SU-DHL-6 (cell line): ENCODE results near the gene CYP26C1.

Source experiments
- H2AFZ ChIP-seq: fragments of 200-600 bp; sonication (generic); 2 replicates; pipeline ENCODE4 v1.6.1; 2014; ENCODE audit warnings: low read depth, mild to moderate bottlenecking, moderate library complexity, mixed read lengths, antibody characterized with exemption, low read length; ENCODE audit not compliant: severe bottlenecking
- H3F3A ChIP-seq: fragments of 200-600 bp; shearing (Covaris generic); 2 replicates; pipeline ENCODE4 v1.6.0; 2016; ENCODE audit warnings: antibody characterized with exemption, mild to moderate bottlenecking; ENCODE audit not compliant: insufficient read depth
- H3K27ac ChIP-seq: fragments of 200-600 bp; sonication (generic); 2 replicates; pipeline ENCODE4 v1.5.1; 2016; ENCODE audit warnings: low read depth, mild to moderate bottlenecking, low read length, moderate library complexity, mixed read lengths
- H3K27me3 ChIP-seq: fragments of 200-600 bp; sonication (generic), shearing (Covaris generic); 2 replicates; pipeline ENCODE4 v1.6.0; 2014; ENCODE audit warnings: mild to moderate bottlenecking, low read length
- H3K36me3 ChIP-seq: fragments of 200-600 bp; sonication (generic); 2 replicates; pipeline ENCODE4 v1.6.1; 2014; ENCODE audit warnings: mild to moderate bottlenecking, low read length, mixed read lengths
- H3K4me2 ChIP-seq: fragments of 300-600, 200-600 bp; shearing (Covaris generic), sonication (generic); 2 replicates; pipeline ENCODE4 v1.6.0; 2014; ENCODE audit warnings: low read length, low read depth, mild to moderate bottlenecking; ENCODE audit not compliant: poor library complexity, severe bottlenecking
- H3K4me3 ChIP-seq: fragments of 200-600 bp; sonication (generic); 2 replicates; pipeline ENCODE4 v1.5.1; 2014; ENCODE audit warnings: antibody characterized with exemption, low read length, mild to moderate bottlenecking, mixed read lengths; ENCODE audit not compliant: insufficient read depth, poor library complexity, severe bottlenecking
- H3K79me2 ChIP-seq: fragments of 200-600 bp; sonication (generic); 2 replicates; pipeline ENCODE4 v1.6.1; 2014; ENCODE audit warnings: mild to moderate bottlenecking, low read length, moderate library complexity; ENCODE audit not compliant: insufficient read depth
- H3K9ac ChIP-seq: fragments of 200-600 bp; sonication (generic); 2 replicates; pipeline ENCODE4 v1.7.0; 2014; ENCODE audit warnings: mild to moderate bottlenecking, low read length
- H3K9me2 ChIP-seq: fragments of 200-600 bp; sonication (generic); replicated peaks from 2 replicates; pipeline ENCODE4 v1.6.1; 2014; ENCODE audit warnings: low read length; ENCODE audit not compliant: insufficient read depth
- H3K9me3 ChIP-seq: fragments of 200-600 bp; sonication (generic); 2 replicates; pipeline ENCODE4 v1.6.1; 2014; ENCODE audit warnings: low read length, mixed read lengths; ENCODE audit not compliant: insufficient read depth
- H4K20me1 ChIP-seq: fragments of 200-600 bp; sonication (generic); 2 replicates; pipeline ENCODE4 v1.6.1; 2014; ENCODE audit warnings: low read depth, mild to moderate bottlenecking, antibody characterized with exemption, low read length, moderate library complexity, mixed read lengths
- CTCF ChIP-seq: fragments of 200-600 bp; sonication (generic); IDR thresholded peaks from one replicate; pipeline ENCODE4 v1.5.1; 2017; ENCODE audit warnings: antibody characterized with exemption, mild to moderate bottlenecking, low read length, moderate library complexity; ENCODE audit not compliant: insufficient read depth, poor library complexity, severe bottlenecking
- EZH2phosphoT487 ChIP-seq: fragments of 200-600 bp; sonication (generic), shearing (Covaris generic); conservative IDR thresholded peaks from 2 replicates; pipeline ENCODE4 v1.6.1; 2018; ENCODE audit warnings: mild to moderate bottlenecking, antibody characterized with exemption, low read length, moderate library complexity, mixed read lengths

Gene CYP26C1

GRCh38 chr10:93026072-93026471 is 34.5 kb upstream of the CYP26C1 start:
- Histone ChIP-seq H3K27me3 (no peaks in the 10 kb centered on the region), H3K9ac (no peak overlapping the region), H3K27ac (no peak overlapping the region), H3F3A (no peaks in the 10 kb centered on the region), H2AFZ (no peak overlapping the region), H3K9me3 (no peaks in the 10 kb centered on the region), H4K20me1 (no peaks in the 10 kb centered on the region), H3K9me2 (no peaks in the 10 kb centered on the region), H3K4me3 (no peak overlapping the region), H3K4me2 (no peak overlapping the region), H3K36me3 (no peaks in the 10 kb centered on the region), H3K79me2 (no peaks in the 10 kb centered on the region)
- TF ChIP-seq CTCF (no peak), EZH2phosphoT487 (no peak)

- TF ChIP-seq CTCF, result no peak
- TF ChIP-seq EZH2phosphoT487, result no peak
- Histone ChIP-seq H3K79me2 (no peaks in the 10 kb centered on the region), H3K9me2 (no peaks in the 10 kb centered on the region), H3K9ac (no peak overlapping the region), H4K20me1 (no peaks in the 10 kb centered on the region), H2AFZ (no peak overlapping the region), H3K36me3 (no peaks in the 10 kb centered on the region), H3K4me3 (no peak overlapping the region), H3K27me3 (no peaks in the 10 kb centered on the region), H3K4me2 (no peak overlapping the region), H3K9me3 (no peaks in the 10 kb centered on the region), H3K27ac (no peak overlapping the region), H3F3A (no peaks in the 10 kb centered on the region)
Observed at GRCh38 chr10:93027508-93027907, 33.1 kb upstream of the CYP26C1 start.

- Histone ChIP-seq H3K79me2 (no peaks in the 10 kb centered on the region), H3K9me2 (no peaks in the 10 kb centered on the region), H3F3A (no peaks in the 10 kb centered on the region), H3K4me3 (no peak overlapping the region), H3K27me3 (no peaks in the 10 kb centered on the region), H4K20me1 (no peaks in the 10 kb centered on the region), H3K36me3 (no peaks in the 10 kb centered on the region), H3K4me2 (no peak overlapping the region), H3K9ac (no peak overlapping the region), H3K9me3 (no peaks in the 10 kb centered on the region), H2AFZ (no peak overlapping the region), H3K27ac (no peak overlapping the region)
- TF ChIP-seq EZH2phosphoT487 (no peak), CTCF (no peak)
Observed at GRCh38 chr10:93028883-93029282, 31.7 kb upstream of the CYP26C1 start.

GRCh38 chr10:93030409-93030808 is 30.2 kb upstream of the CYP26C1 start:
- Histone ChIP-seq H3K9me3 (no peaks in the 10 kb centered on the region), H3K4me2 (no peak overlapping the region), H2AFZ (no peak overlapping the region), H3K4me3 (no peak overlapping the region), H3K27ac (no peak overlapping the region), H3K27me3 (no peaks in the 10 kb centered on the region), H3K9me2 (no peaks in the 10 kb centered on the region), H3K9ac (no peak overlapping the region), H3K36me3 (no peaks in the 10 kb centered on the region), H3K79me2 (no peaks in the 10 kb centered on the region), H3F3A (no peaks in the 10 kb centered on the region), H4K20me1 (no peaks in the 10 kb centered on the region)
- TF ChIP-seq CTCF (no peak), EZH2phosphoT487 (no peak)
